NCI-H2107 treated with DMSO at 0.1 percent for 48 hours (cell line): Measurements from ENCODE around the gene ZNF331.
A peak's percentile ranks its signal among the peaks of the same experiment; 100 is the strongest.
"Not testable (repeated sequence)": the region's sequence is repeated elsewhere in the genome, so short reads cannot be mapped to it uniquely, and the experiment has no call there.

Experiments
- DNase-seq: peaks from one replicate; lab custom pipeline; 2025; ENCODE audit not compliant: unreplicated experiment; lab: John Stamatoyannopoulos, UW

The ZNF331 gene

GRCh38 chr19:53537521-53538377 is at the start of gene ZNF331:
TSS of gene ZNF331 (plus strand) at chr19:53538145. CDS start at chr19:53569377, 31,232 bp downstream.
- DNase-seq, result peak; percentile 11

- no peak for DNase-seq
Observed at GRCh38 chr19:53492153-53492552, 45.8 kb upstream of the ZNF331 start.

- DNase-seq, result not testable (repeated sequence)
Observed at GRCh38 chr19:53497311-53498023, 40.5 kb upstream of the ZNF331 start.

- not testable (repeated sequence) for DNase-seq
Observed at GRCh38 chr19:53498024-53498395, 39.9 kb upstream of the ZNF331 start.

- DNase-seq, result peak; percentile 2
Observed at GRCh38 chr19:53503151-53503550, 34.8 kb upstream of the ZNF331 start.

- peak; percentile 9 for DNase-seq
Observed at GRCh38 chr19:53503671-53504364, 34.1 kb upstream of the ZNF331 start.

- DNase-seq, result not testable (repeated sequence)
Observed at GRCh38 chr19:53504365-53504703, 33.6 kb upstream of the ZNF331 start.

GRCh38 chr19:53504885-53505284 is 33.1 kb upstream of the ZNF331 start:
- DNase-seq, result no peak

GRCh38 chr19:53506728-53507127 is 31.2 kb upstream of the ZNF331 start:
- DNase-seq, result no peak

- DNase-seq, result no peak
Observed at GRCh38 chr19:53507523-53508442, 30.2 kb upstream of the ZNF331 start.

GRCh38 chr19:53509443-53509842 is 28.5 kb upstream of the ZNF331 start:
- DNase-seq, result no peak

GRCh38 chr19:53509845-53510244 is 28.1 kb upstream of the ZNF331 start:
- DNase-seq, result no peak

- no peak for DNase-seq
Observed at GRCh38 chr19:53511357-53511756, 26.6 kb upstream of the ZNF331 start.

- DNase-seq, result no peak
Observed at GRCh38 chr19:53511933-53512374, 26.0 kb upstream of the ZNF331 start.

GRCh38 chr19:53515047-53515446 is 22.9 kb upstream of the ZNF331 start:
- DNase-seq, result not testable (repeated sequence)

- no peak for DNase-seq
Observed at GRCh38 chr19:53517114-53517741, 20.7 kb upstream of the ZNF331 start.

- DNase-seq, result no peak
Observed at GRCh38 chr19:53518121-53518520, 19.8 kb upstream of the ZNF331 start.

- no peak for DNase-seq
Observed at GRCh38 chr19:53518716-53519115, 19.2 kb upstream of the ZNF331 start.

- DNase-seq, result no peak
Observed at GRCh38 chr19:53519446-53519845, 18.5 kb upstream of the ZNF331 start.

GRCh38 chr19:53520163-53520546 is 17.8 kb upstream of the ZNF331 start:
- no peak for DNase-seq
